Lung (tissue), 12 donors: Measurements from ENCODE around the gene NPAS3. TPM values are rescaled to one million over a fixed set of nuclear protein-coding genes. Genes with fewer than 3 reads are reported as not detected.
"Not testable (repeated sequence)": the region's sequence is repeated elsewhere in the genome, so short reads cannot be mapped to it uniquely, and the experiment has no call there.

Source experiments
- ATAC-seq: fragments of 200-7000 bp; cut with Tn5 transposase; one replicate; pipeline ENCODE4 v1.9.1; 2020; ENCODE audit warnings: moderate number of reproducible peaks; ENCODE audit not compliant: insufficient read depth, low FRiP score
- DNase-seq, 3 donors: peaks; one replicate each; pipeline ENCODE4 v3.0.0-alpha.2; 2013 to 2017
- H3K27ac ChIP-seq, 2 donors: one replicate each; pipeline ENCODE4 v1.5.1; 2013; ENCODE audit warnings: mild to moderate bottlenecking in 2 of 2, moderate library complexity in 2 of 2, control low read depth in 1 of 2, inconsistent platforms in 1 of 2, low read depth in 1 of 2, low read length in 1 of 2
- H3K27me3 ChIP-seq, 3 donors: one replicate each; pipeline ENCODE4 v1.5.1; 2013; ENCODE audit warnings: low read length in 2 of 3; ENCODE audit not compliant: control insufficient read depth in 3 of 3, insufficient read depth in 3 of 3
- H3K36me3 ChIP-seq, 4 donors: one replicate each; pipeline ENCODE4 v1.5.1; 2013; ENCODE audit warnings: low read length in 4 of 4, mild to moderate bottlenecking in 1 of 4, moderate library complexity in 1 of 4; ENCODE audit not compliant: control insufficient read depth in 4 of 4, insufficient read depth in 4 of 4
- H3K4me1 ChIP-seq, 5 donors: one replicate each; pipeline ENCODE4 v1.5.1; 2013; ENCODE audit warnings: low read length in 5 of 5, mild to moderate bottlenecking in 2 of 5, moderate library complexity in 1 of 5; ENCODE audit not compliant: control insufficient read depth in 5 of 5, insufficient read depth in 5 of 5
- H3K4me3 ChIP-seq: one replicate; pipeline ENCODE4 v1.5.1; 2013; ENCODE audit warnings: mild to moderate bottlenecking, control low read depth, moderate library complexity
- H3K9ac ChIP-seq, 2 donors: one replicate each; pipeline ENCODE4 v1.5.1; 2013; ENCODE audit warnings: low read length in 2 of 2, control low read depth in 1 of 2; ENCODE audit not compliant: insufficient read depth in 1 of 2
- H3K9me3 ChIP-seq, 4 donors: one replicate each; pipeline ENCODE4 v1.5.1; 2013; ENCODE audit warnings: low read length in 3 of 4, mild to moderate bottlenecking in 1 of 4, moderate library complexity in 1 of 4; ENCODE audit not compliant: control insufficient read depth in 4 of 4, insufficient read depth in 3 of 4
- CTCF ChIP-seq: IDR thresholded peaks from 2 replicates; pipeline ENCODE4 v1.5.1; 2012; ENCODE audit warnings: mild to moderate bottlenecking; ENCODE audit errors: control extremely low read depth, extremely low read depth
- WGBS, 2 donors: extraction: QIAGEN DNeasy Blood & Tissue Kit; methylation state at CpG; one replicate each; pipeline ENCODE4 v1.1.7; 2013; 5-methylcytosine and 5-hydroxymethylcytosine counted together
- polyA plus RNA-seq, 2 donors: library from polyadenylated mRNA; stranded (reverse); fragments of 200-250 nt; gene quantifications; one replicate each; pipeline ENCODE4 v1.2.1, GENCODE V29; 2013
- total RNA-seq, 2 donors: library from RNA; depleted of rRNA in 1 of 2; stranded (reverse); fragments of >200 nt in 1 of 2; gene quantifications; one replicate each; pipeline ENCODE4 v1.2.1, GENCODE V29; 2014 to 2021
- donor health status: control.
- donor health status: control.
- donor health status: Bipolar disorder and iron deficiency.
- donor health status: healthy.
- donor health status: DM: yes; HTN: yes; CAD: no.

NPAS3 gene
- total and polyA plus RNA-seq, 4 donors: 0.13 to 0.48 (median 0.33) TPM

DNA sequence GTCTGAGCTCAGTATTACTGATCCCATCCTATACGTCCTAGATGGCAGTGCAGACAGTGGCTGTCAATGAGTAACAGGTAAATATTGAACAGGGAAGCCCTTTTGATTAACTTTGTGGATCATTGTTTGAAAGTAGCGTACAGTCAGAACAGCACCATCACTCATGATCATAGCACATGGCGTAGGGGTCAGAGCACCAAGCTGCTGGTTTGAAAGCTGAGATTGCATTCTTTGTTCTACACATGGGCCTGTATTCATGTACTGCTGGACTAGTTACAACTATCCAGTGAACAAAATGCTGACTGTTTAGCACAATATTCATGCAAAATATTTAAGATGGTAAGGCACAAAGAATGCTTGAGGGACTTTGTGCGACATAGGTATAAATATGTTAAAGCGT is 131.8 kb downstream of the NPAS3 start:
- Histone ChIP-seq H3K4me3 (no peak overlapping the region), H3K27ac (no peak overlapping the region), H3K9me3 (no peaks in the 10 kb centered on the region), H3K9ac (no peak overlapping the region), H3K4me1 (no peaks in the 10 kb centered on the region), H3K27me3 (no peaks in the 10 kb centered on the region), H3K36me3 (no peaks in the 10 kb centered on the region)
- TF ChIP-seq CTCF: no peak
- DNase-seq (no peak), ATAC-seq (no peak)
- WGBS, 2 donors: 95 to 96% methylated on average over 5 of the region's 5 CpGs

GRCh38 chr14:33073023-33073422 is 134.3 kb downstream of the NPAS3 start:
- H3K27ac ChIP-seq: no peak overlapping the region
- H3K9ac ChIP-seq: no peak overlapping the region
- DNase-seq (no peak), ATAC-seq (no peak)
- no peak overlapping the region for H3K4me3 ChIP-seq
- H3K36me3 ChIP-seq: no peaks in the 10 kb centered on the region
- no peaks in the 10 kb centered on the region for H3K4me1 ChIP-seq
- 45 to 58% methylated on average over 1 of the region's 1 CpG for WGBS, 2 donors
- TF ChIP-seq CTCF: no peak
- no peaks in the 10 kb centered on the region for H3K27me3 ChIP-seq
- H3K9me3 ChIP-seq: no peaks in the 10 kb centered on the region

GRCh38 chr14:33081259-33081658 is 142.6 kb downstream of the NPAS3 start:
- Histone ChIP-seq H3K9ac (no peak overlapping the region), H3K36me3 (no peaks in the 10 kb centered on the region), H3K27me3 (no peaks in the 10 kb centered on the region), H3K27ac (no peak overlapping the region), H3K9me3 (no peaks in the 10 kb centered on the region), H3K4me1 (peaks cover 0 to 5% (median 0%) of the 10 kb centered on the region in 5 donors), H3K4me3 (no peak overlapping the region)
- DNase-seq (peak in 1 of 3 donors; percentile 13), ATAC-seq (no peak)
- 15% methylated on average over 1 of the region's 1 CpG for WGBS, 2 donors
- TF ChIP-seq CTCF: no peak

DNA sequence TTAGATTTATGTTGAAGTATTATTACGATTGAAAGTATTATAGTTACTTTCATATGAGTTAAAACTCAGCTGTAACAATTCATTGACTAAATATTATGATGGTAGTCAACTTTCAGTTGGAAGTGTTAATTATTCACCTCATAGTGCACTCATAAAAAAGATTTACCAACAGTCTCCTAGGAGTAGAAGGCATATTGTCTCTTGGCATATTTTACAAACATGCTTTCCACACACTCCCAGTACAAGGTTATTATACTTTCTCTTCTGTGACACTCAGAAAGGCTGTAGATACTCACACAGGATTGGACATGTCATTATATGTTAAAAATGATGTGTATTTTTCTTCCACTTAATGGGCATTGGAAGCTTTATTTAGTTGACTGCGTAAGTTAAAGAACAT is 147.1 kb downstream of the NPAS3 start:
- Histone ChIP-seq H3K36me3 (no peaks in the 10 kb centered on the region), H3K27me3 (no peaks in the 10 kb centered on the region), H3K4me1 (peaks cover 0 to 5% (median 0%) of the 10 kb centered on the region in 5 donors), H3K27ac (no peak overlapping the region), H3K4me3 (no peak overlapping the region), H3K9ac (no peak overlapping the region), H3K9me3 (peaks cover 0 to 1% (median 0%) of the 10 kb centered on the region in 4 donors)
- ATAC-seq (no peak), DNase-seq (no peak)
- WGBS, 2 donors: 90% methylated on average over 2 of the region's 2 CpGs
- no peak for TF ChIP-seq CTCF

- not testable (repeated sequence) for DNase-seq, H3K9ac ChIP-seq
- WGBS, 2 donors: 88 to 92% methylated on average over 11 of the region's 11 CpGs
Observed at GRCh38 chr14:33088274-33088673, 149.6 kb downstream of the NPAS3 start.

More at GRCh38 chr14:33088274-33088673, 149.6 kb downstream of the NPAS3 start:
- not testable (repeated sequence) for H3K4me3 ChIP-seq, H3K36me3 ChIP-seq, H3K9me3 ChIP-seq, ATAC-seq, H3K4me1 ChIP-seq, H3K27ac ChIP-seq, H3K27me3 ChIP-seq
